K562 (cell line): ENCODE data around the gene AREL1.

Source experiments
- CREM ChIP-seq: IDR thresholded peaks from 2 replicates; pipeline ENCODE4 v1.6.1; 2014; ENCODE audit warnings: antibody characterized with exemption, low read depth
- ELF1 ChIP-seq: fragments of 200-800 bp; sonication (Bioruptor generic); IDR thresholded peaks from 2 replicates; pipeline ENCODE4 v1.6.1; 2016; ENCODE audit warnings: missing genetic modification characterization, missing compliant biosample characterization
- TGIF2 ChIP-seq: sonication (generic); formaldehyde crosslinking; IDR thresholded peaks from 2 replicates; pipeline ENCODE4 v1.8.1; 2022; ENCODE audit warnings: mild to moderate bottlenecking, missing genetic modification reagents, moderate library complexity
- TRIM24 ChIP-seq, 2 experiments: fragments of 450-650 bp; IDR thresholded peaks; 2 replicates each; pipeline ENCODE4 v1.6.1; 2016
- U2AF1 ChIP-seq: fragments of 200-400 bp; formaldehyde crosslinking; optimal IDR thresholded peaks from 2 replicates; pipeline ENCODE3; 2017; ENCODE audit warnings: mild to moderate bottlenecking, low read depth, low read length, moderate library complexity
- TF ChIP-seq, protein P1 (sequence below), 2 experiments: fragments of 450-650 bp; formaldehyde crosslinking in 1 of 2; IDR thresholded peaks; 2 replicates each; pipeline versions ENCODE4 v1.4.0 to v1.6.1; 2014 to 2020; ENCODE audit warnings: mild to moderate bottlenecking in 2 of 2, borderline replicate concordance in 1 of 2, low read depth in 1 of 2
- TF ChIP-seq, protein P2 (sequence below): fragments of 450-650 bp; IDR thresholded peaks from 2 replicates; pipeline ENCODE4 v1.6.1; 2016; ENCODE audit warnings: missing biosample characterization, missing genetic modification characterization

DNA sequence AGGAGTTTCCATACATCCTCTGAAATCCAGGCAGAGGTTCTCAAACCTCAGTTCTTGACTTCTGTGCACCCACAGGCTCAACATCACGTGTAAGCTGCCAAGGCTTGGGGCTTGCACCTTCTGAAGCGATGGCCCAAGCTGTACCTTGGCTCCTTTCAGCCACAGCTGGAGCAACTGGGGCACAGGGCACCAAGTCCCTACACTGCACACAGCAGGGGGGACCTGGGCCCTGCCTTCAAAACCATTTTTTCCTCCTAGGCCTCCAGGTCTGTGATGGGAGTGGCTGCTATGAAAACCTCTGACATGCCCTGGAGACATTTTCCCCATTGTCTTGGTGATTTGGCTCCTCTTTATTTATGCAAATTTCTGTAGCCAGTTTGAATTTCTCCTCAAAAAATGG lies 10.6 kb downstream of the AREL1 start:
- TF ChIP-seq, protein P1, sequence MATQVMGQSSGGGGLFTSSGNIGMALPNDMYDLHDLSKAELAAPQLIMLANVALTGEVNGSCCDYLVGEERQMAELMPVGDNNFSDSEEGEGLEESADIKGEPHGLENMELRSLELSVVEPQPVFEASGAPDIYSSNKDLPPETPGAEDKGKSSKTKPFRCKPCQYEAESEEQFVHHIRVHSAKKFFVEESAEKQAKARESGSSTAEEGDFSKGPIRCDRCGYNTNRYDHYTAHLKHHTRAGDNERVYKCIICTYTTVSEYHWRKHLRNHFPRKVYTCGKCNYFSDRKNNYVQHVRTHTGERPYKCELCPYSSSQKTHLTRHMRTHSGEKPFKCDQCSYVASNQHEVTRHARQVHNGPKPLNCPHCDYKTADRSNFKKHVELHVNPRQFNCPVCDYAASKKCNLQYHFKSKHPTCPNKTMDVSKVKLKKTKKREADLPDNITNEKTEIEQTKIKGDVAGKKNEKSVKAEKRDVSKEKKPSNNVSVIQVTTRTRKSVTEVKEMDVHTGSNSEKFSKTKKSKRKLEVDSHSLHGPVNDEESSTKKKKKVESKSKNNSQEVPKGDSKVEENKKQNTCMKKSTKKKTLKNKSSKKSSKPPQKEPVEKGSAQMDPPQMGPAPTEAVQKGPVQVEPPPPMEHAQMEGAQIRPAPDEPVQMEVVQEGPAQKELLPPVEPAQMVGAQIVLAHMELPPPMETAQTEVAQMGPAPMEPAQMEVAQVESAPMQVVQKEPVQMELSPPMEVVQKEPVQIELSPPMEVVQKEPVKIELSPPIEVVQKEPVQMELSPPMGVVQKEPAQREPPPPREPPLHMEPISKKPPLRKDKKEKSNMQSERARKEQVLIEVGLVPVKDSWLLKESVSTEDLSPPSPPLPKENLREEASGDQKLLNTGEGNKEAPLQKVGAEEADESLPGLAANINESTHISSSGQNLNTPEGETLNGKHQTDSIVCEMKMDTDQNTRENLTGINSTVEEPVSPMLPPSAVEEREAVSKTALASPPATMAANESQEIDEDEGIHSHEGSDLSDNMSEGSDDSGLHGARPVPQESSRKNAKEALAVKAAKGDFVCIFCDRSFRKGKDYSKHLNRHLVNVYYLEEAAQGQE (IDR thresholded peaks at IDR 0.05; ENCODE audit: borderline replicate concordance) = no peak
- TF ChIP-seq, protein P1 (CRISPR knock-in tag; IDR thresholded peaks at IDR 0.05; ENCODE audit: low read depth) = no peak
- TF ChIP-seq, protein P2, sequence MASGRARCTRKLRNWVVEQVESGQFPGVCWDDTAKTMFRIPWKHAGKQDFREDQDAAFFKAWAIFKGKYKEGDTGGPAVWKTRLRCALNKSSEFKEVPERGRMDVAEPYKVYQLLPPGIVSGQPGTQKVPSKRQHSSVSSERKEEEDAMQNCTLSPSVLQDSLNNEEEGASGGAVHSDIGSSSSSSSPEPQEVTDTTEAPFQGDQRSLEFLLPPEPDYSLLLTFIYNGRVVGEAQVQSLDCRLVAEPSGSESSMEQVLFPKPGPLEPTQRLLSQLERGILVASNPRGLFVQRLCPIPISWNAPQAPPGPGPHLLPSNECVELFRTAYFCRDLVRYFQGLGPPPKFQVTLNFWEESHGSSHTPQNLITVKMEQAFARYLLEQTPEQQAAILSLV = no peak
- TF ChIP-seq CREM (no peak), TGIF2 (CRISPR knock-in tag) (no peak), U2AF1 (no peak), TRIM24 (IDR thresholded peaks at IDR 0.05) (0 out of 4 replicates have a peak, but pooled peaks of 1 of the 2 experiments have one; percentile 27), ELF1 (tag) (no peak)
